NOMO-1 treated with dmso at 0.1 percent for 144 hours (cell line): ENCODE results near the gene MS4A6E.

Experiments used
- DNase-seq: peaks from one replicate; lab custom pipeline; 2025; ENCODE audit not compliant: unreplicated experiment; lab: John Stamatoyannopoulos, UW

Gene MS4A6E

GRCh38 chr11:60371854-60372253 lies 44.8 kb downstream of the MS4A6E start:
- no peak for DNase-seq

DNA sequence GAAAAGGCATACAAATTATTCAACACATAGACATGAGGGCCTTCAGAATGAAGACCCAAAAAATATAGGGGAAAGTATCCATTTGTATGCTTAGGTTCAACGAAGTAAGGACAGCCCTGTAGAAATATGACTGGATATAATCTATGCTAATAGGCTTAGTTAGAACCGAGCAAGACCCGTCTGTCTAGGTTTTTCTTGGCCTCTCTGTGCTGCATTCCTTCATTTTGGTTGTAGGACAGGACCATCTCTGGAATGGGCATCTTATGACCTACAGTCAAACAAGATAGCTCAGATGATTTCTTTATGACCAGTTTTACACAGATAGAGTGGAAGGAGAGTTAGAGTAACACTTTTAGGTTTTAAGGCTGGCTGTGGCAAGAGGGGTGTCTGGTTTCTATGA lies 45.7 kb downstream of the MS4A6E start:
- no peak for DNase-seq

DNA sequence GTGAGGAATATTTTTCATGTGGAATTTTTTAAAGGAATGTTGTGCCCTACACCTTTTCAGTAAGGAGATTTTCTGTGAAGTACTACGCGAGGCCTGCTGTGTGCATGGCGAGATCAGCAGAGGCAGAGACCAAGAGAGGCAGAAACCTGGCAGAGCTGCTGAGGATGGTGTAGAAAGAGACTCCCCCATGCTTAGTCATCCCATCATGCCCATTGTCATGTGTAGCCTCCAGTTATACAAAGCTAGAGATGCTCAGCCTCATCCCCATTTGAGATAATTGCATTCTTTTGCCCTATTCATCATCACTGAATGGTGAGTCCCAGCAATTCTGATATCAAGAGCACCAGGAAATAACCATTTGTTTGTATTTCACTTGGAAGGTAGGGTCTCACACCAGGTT lies 48.3 kb downstream of the MS4A6E start:
- DNase-seq = no peak

DNA sequence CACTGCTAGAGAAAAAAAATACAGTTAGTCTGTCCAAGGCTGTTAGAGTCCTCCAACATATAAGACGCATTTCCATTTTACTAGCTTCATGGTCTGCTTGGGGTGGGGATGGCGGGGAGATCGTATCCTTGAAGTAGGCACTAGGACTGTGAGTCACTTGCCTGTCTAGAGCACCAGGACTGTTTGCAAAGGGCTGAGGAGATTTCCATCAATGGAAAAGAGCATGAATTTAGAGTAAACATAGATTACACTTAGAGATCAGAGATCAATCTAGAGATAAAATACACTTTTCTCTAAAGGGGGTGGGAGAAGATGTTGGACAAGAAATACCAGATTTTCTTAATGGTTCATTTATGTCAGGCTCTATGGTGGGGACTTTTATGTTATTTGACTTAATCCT lies 49.5 kb downstream of the MS4A6E start:
- no peak for DNase-seq

- peak; percentile 81 for DNase-seq
Observed at GRCh38 chr11:60377401-60378136, 50.5 kb downstream of the MS4A6E start.

DNA sequence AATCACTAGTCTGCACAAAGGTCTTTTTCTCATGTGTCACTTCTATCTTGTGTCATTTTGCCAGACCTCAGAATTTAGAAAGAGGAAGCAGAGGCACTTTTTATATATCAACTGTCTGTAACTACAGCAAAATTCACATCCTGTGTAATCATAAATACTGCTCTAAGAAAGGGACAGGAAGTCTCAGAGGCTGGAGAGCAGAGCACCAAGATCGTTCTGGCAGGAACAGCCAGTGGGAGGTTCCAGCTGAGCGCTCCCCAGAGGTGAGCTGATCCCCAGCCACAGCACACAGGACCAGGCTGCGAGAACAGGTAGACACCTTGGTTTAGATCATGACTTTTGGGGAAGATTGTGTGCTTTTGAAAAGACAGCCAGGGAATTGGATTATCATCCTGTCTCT lies 51.3 kb downstream of the MS4A6E start, which contains the start of gene MS4A7:
TSS of gene MS4A7 (plus strand) at position 179 of the 400 bp plus-strand sequence. CDS start 4,610 bp downstream, outside the sequence.
- peak; percentile 94 for DNase-seq

DNA sequence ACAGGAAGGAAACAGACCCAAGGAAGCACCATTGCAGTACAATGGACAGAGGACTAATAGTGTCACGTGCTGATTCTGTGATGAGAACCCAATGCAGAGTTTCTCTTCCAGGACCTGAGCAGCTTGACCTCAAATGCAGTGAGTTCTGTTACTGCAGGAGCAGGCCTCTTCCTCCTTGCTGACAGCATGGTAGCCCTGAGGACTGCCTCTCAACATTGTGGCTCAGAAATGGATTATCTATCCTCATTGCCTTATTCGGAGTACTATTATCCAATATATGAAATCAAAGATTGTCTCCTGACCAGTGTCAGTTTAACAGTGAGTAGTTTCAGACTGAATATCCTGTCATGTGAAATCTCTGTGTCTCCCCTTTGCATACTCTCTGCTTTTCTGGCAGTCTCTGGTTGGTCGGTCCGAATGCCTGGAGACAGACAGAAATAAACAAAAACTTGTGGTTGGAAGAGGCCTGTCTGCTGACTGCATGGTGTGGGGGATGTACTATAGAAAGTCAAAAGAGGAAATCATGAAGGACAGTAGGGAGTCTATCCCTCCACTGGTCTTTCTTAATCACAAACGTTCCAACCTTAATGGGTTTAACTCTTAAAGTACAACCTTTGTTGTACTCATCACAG lies 62.3 kb downstream of the MS4A6E start:
- peak; percentile 97 for DNase-seq

DNA sequence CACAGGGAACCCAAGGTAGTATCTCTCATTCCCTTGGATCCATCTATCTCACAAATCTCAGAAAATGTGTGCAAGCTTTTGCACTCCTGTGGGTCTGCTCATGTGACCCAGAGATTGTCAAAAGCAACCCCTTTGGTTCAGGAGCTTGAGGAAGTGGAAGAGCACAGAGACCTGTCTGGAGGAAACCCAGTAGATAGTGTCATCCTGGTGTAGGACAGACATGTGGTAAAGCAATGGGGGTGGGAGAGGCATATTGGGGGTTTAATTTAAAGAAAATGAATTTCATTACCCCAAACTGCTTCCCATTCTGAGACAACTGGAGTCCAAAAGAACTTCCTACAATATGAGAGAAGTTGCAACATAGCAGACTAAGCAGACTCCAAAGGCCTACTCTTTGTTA lies 63.4 kb downstream of the MS4A6E start:
- peak; percentile 8 for DNase-seq
